Right atrium auricular region (tissue), 2 donors: ENCODE results near the gene FGF11. TPM values are rescaled to one million over a fixed set of nuclear protein-coding genes. Genes with fewer than 3 reads are reported as not detected.

Source experiments
- DNase-seq: peaks from one replicate; pipeline ENCODE4 v3.0.0-alpha.2; 2019; ENCODE audit warnings: low spot score
- H3K27ac ChIP-seq, 2 donors: fragments of 200-600 bp; sonication (generic); 1 replicate in 1 of 2; 2 replicates in 1 of 2; pipeline ENCODE4 v1.5.1; 2016 to 2019
- H3K27me3 ChIP-seq, 2 donors: fragments of 200-600 bp; sonication (generic); one replicate each; pipeline versions ENCODE4 v1.5.1 to v1.6.0; 2017 to 2019
- H3K36me3 ChIP-seq: fragments of 200-600 bp; sonication (generic); one replicate; pipeline ENCODE4 v1.5.1; 2016
- H3K4me1 ChIP-seq, 2 donors: fragments of 200-600 bp; sonication (generic); one replicate each; pipeline versions ENCODE4 v1.5.1 to v1.6.0; 2017 to 2019
- H3K4me3 ChIP-seq, 2 donors: fragments of 200-600 bp; sonication (generic); 1 replicate in 1 of 2; 2 replicates in 1 of 2; pipeline ENCODE4 v1.5.1; 2017 to 2019; ENCODE audit warnings: mild to moderate bottlenecking in 1 of 2, moderate library complexity in 1 of 2
- H3K9me3 ChIP-seq, 2 donors: fragments of 200-600 bp; sonication (generic); one replicate each; pipeline ENCODE4 v1.5.1; 2019
- CTCF ChIP-seq, 2 donors: fragments of 200-600 bp; sonication (generic); IDR thresholded peaks; one replicate each; pipeline ENCODE4 v1.5.1; 2019; ENCODE audit warnings: antibody characterized with exemption in 2 of 2
- total RNA-seq, 2 donors: library from RNA; depleted of rRNA; stranded (reverse); fragments of >200 nt; gene quantifications; one replicate each; pipeline ENCODE4 v1.1.0, GENCODE V29; 2016

FGF11 gene
- total RNA-seq, 2 donors from 2014 or later = 18.6 to 20.9 TPM

GRCh38 chr17:7427549-7427948 is 11.8 kb upstream of the FGF11 start:
- DNase-seq = no peak
- Histone ChIP-seq H3K9me3 (no peaks in the 10 kb centered on the region), H3K4me1 (no peaks in the 10 kb centered on the region), H3K27me3 (no peaks in the 10 kb centered on the region), H3K4me3 (no peak overlapping the region), H3K27ac (no peak overlapping the region), H3K36me3 (no peaks in the 10 kb centered on the region)
- no peak for TF ChIP-seq CTCF (IDR thresholded peaks at IDR 0.05)

- Histone ChIP-seq H3K4me3 (no peak within 1 kb of the TSS), H3K27ac (no peak within 1 kb of the TSS), H3K27me3 (no peaks in the 10 kb centered on the region), H3K9me3 (no peaks in the 10 kb centered on the region), H3K4me1 (no peaks in the 10 kb centered on the region), H3K36me3 (no peaks in the 10 kb centered on the region)
- no peak for DNase-seq
- no peak for TF ChIP-seq CTCF (IDR thresholded peaks at IDR 0.05)
Measured at GRCh38 chr17:7428557-7428956, 10.8 kb upstream of the FGF11 start, which contains the start of gene SPEM3. SPEM3 (plus strand) TSS chr17:7428857; CDS start chr17:7428903, 46 bp downstream.

GRCh38 chr17:7429722-7430121 is 9.6 kb upstream of the FGF11 start:
- H3K9me3 ChIP-seq = no peaks in the 10 kb centered on the region
- no peak overlapping the region for H3K4me3 ChIP-seq
- H3K27ac ChIP-seq = no peak overlapping the region
- no peaks in the 10 kb centered on the region for H3K27me3 ChIP-seq
- no peaks in the 10 kb centered on the region for H3K36me3 ChIP-seq
- H3K4me1 ChIP-seq = no peaks in the 10 kb centered on the region
- no peak for DNase-seq
- TF ChIP-seq CTCF (IDR thresholded peaks at IDR 0.05) = no peak

- Histone ChIP-seq H3K4me3 (no peak overlapping the region), H3K4me1 (peaks cover 0 to 11% of the 10 kb centered on the region in 2 donors), H3K27me3 (no peaks in the 10 kb centered on the region), H3K9me3 (no peaks in the 10 kb centered on the region), H3K27ac (no peak overlapping the region), H3K36me3 (no peaks in the 10 kb centered on the region)
- no peak for DNase-seq
- TF ChIP-seq CTCF (IDR thresholded peaks at IDR 0.05) = no peak
Measured at GRCh38 chr17:7431231-7431630, 8.1 kb upstream of the FGF11 start.

- no peaks in the 10 kb centered on the region for H3K9me3 ChIP-seq
- DNase-seq = no peak
- no peak for TF ChIP-seq CTCF (IDR thresholded peaks at IDR 0.05)
Measured at GRCh38 chr17:7432296-7432695, 7.0 kb upstream of the FGF11 start.

More at GRCh38 chr17:7432296-7432695, 7.0 kb upstream of the FGF11 start:
- H3K36me3 ChIP-seq = no peaks in the 10 kb centered on the region
- no peak overlapping the region for H3K4me3 ChIP-seq
- no peaks in the 10 kb centered on the region for H3K27me3 ChIP-seq
- no peak overlapping the region for H3K27ac ChIP-seq
- H3K4me1 ChIP-seq = peaks cover 0 to 21% of the 10 kb centered on the region in 2 donors
